Thymus (tissue), 11 donors: Measurements from ENCODE around the gene UNC5A. TPM values are rescaled to one million over a fixed set of nuclear protein-coding genes. Genes with fewer than 3 reads are reported as not detected.

Experiments used
- DNase-seq, 9 donors: peaks; one replicate each; pipeline ENCODE4 v3.0.0-alpha.2; 2013; ENCODE audit warnings: low spot score in 9 of 9, low read depth in 6 of 9, missing footprints in 1 of 9
- H3K27ac ChIP-seq, 2 donors: one replicate each; pipeline ENCODE4 v1.5.1; 2013; ENCODE audit warnings: control low read depth in 1 of 2, low read depth in 1 of 2, low read length in 1 of 2, mild to moderate bottlenecking in 1 of 2, moderate library complexity in 1 of 2
- H3K27me3 ChIP-seq, 2 donors: one replicate each; pipeline ENCODE4 v1.5.1; 2013; ENCODE audit warnings: low read length in 1 of 2; ENCODE audit not compliant: control insufficient read depth in 2 of 2, insufficient read depth in 1 of 2
- H3K36me3 ChIP-seq, 2 donors: one replicate each; pipeline ENCODE4 v1.5.1; 2013; ENCODE audit warnings: low read length in 1 of 2, mild to moderate bottlenecking in 1 of 2, moderate library complexity in 1 of 2; ENCODE audit not compliant: control insufficient read depth in 2 of 2, insufficient read depth in 2 of 2
- H3K4me1 ChIP-seq, 2 donors: one replicate each; pipeline ENCODE4 v1.5.1; 2013; ENCODE audit warnings: low read length in 2 of 2; ENCODE audit not compliant: control insufficient read depth in 2 of 2, insufficient read depth in 2 of 2
- H3K4me3 ChIP-seq, 2 donors: one replicate each; pipeline ENCODE4 v1.5.1; 2013; ENCODE audit warnings: low read length in 2 of 2, control low read depth in 1 of 2, mild to moderate bottlenecking in 1 of 2
- H3K9me3 ChIP-seq, 2 donors: one replicate each; pipeline ENCODE4 v1.5.1; 2013; ENCODE audit warnings: low read length in 1 of 2, mild to moderate bottlenecking in 1 of 2; ENCODE audit not compliant: control insufficient read depth in 2 of 2, insufficient read depth in 1 of 2
- WGBS: extraction: QIAGEN DNeasy Blood & Tissue Kit; methylation state at CpG from one replicate; pipeline ENCODE4 v1.1.7; 2013; 5-methylcytosine and 5-hydroxymethylcytosine counted together
- polyA plus RNA-seq: library from polyadenylated mRNA; stranded (reverse); fragments of 200-250 nt; gene quantifications from one replicate; pipeline ENCODE4 v1.2.3, GENCODE V29; 2013
- total RNA-seq: library from RNA; stranded (reverse); fragments of 120-200 nt; gene quantifications from one replicate; pipeline ENCODE4 v1.2.4, GENCODE V29; 2013
- donor health status: healthy.

The UNC5A gene
- total and polyA plus RNA-seq, 2 donors: 0.28 to 0.30 TPM

DNA sequence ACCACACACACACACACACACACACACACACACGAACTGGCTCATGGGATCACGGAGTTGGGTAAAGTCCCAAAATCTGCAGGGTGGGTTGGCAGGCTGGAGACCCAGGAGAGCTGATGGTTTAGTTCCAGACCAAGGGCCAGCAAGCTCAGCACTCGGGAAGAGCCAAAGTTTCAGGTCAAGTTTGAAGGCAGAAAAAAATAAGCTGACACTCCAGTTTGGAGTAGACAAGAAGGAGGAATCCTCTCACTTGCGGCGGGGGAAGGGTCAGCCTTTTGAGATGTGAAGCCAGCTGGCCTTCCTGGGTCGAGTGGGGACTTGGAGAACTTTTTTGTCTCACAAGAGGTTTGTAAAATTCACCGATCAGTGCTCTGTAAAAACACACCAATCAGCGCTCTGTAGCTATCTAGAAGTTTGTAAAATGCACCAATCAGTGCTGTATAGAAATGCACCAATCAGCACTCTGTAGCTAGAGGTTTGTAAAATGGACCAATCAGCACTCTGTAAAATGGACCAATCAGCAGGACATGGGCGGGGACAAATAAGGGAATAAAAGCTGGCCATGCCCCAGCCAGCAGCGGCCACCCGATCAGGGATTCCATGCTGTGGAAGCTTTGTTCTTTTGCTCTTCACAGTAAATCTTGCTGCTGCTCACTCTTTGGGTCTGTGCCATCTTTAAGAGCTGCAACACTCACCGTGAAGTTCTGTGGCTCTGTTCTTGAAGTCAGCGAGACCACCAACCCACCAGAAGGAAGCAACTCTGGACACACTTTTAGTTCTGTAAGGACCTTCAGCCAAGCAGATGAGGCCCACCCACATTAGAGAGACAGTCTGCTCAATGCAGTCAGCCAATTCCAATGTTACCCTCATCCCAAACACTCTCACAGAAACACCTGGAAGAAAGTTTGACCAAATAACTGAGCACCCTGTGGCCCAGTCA is 37.8 kb upstream of the UNC5A start:
- Histone ChIP-seq H3K4me1 (no peaks in the 10 kb centered on the region), H3K27me3 (peaks cover 0 to 16% of the 10 kb centered on the region in 2 donors), H3K27ac (no peak overlapping the region), H3K36me3 (no peaks in the 10 kb centered on the region), H3K9me3 (no peaks in the 10 kb centered on the region), H3K4me3 (no peak overlapping the region)
- 89% methylated on average over 13 of the region's 13 CpGs for WGBS
- no peak for DNase-seq

DNA sequence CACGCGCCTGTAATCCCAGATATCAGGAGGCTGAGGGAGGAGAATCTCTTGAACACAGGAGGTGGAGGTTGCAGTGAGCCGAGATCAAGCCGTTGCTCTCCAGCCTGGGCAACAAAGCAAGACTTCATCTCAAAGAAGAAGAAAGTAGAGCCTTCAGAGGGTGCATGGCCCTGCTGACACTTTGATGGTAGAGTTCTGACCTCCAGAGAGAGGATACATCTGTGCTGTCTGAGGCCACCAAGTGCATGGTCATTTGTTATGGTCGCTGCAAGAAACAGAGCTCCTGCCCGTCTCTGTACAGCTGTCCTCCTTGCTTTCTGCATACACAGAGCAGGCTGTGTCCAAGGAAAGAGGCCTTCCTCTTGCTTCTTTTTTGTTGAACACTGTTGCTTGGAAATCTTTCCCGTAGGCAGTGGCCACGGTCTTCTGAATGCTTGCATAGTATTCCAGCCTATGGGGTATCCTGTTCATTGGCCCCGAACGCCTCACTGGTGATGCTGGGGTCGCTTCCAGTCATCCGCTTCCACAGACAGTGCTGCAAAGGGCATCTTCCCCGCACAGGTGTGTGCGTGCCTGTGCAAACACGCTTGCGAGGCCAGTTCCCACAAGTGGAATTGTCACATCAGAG is 36.8 kb upstream of the UNC5A start:
- H3K9me3 ChIP-seq: no peaks in the 10 kb centered on the region
- H3K36me3 ChIP-seq: no peaks in the 10 kb centered on the region
- no peak overlapping the region for H3K27ac ChIP-seq
- no peak for DNase-seq
- H3K4me1 ChIP-seq: no peaks in the 10 kb centered on the region
- H3K27me3 ChIP-seq: peaks cover 0 to 18% of the 10 kb centered on the region in 2 donors
- no peak overlapping the region for H3K4me3 ChIP-seq
- WGBS: 90% methylated on average over 16 of the region's 16 CpGs

DNA sequence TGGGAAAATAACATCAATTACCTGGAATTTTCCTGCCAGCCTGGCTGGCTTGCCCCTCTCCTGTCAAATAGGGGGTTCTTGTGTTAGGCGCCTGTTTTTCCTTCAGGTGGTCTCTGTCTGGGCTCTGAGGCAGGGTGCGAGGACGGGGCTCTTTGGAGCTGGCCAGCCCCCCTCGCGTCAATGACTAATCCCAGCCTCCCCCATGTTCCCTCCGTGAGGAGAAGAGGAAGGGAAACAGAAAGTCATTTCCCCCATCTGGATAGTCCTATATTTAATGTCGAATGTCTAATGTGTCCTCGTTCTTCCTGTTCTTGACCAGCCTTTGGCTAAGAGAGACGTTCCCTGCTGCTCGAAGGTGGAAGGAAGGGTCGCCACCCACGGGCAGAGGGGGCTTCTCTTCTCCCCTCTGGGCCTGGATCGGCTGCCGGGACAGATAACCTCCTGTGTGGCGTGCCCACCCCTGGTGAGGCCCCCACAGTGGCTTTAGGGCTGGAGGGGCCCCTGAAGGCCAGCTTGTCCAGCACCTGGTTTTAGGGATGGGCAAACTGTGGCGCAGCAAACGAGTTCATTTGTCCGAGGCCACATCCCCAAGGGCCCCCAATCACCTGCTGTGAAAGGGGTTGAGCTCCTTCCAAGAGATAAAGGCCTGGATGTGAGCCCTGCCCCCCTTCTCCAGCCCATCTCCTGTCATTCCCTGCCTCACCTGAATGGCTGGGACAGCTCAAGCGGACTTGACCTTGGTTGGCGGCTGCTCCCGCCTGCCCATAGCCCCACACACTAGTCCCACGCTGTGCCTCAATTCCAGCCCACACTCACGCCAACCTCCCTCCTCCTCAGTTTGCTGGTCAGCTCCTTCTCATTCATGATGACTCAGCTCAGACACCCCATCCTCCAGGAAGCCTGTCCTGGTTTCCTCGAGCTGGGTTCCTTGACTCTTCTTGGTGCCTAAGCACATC is 35.9 kb upstream of the UNC5A start:
- peaks cover 0 to 18% of the 10 kb centered on the region in 2 donors for H3K27me3 ChIP-seq
- no peak for DNase-seq
- no peak overlapping the region for H3K27ac ChIP-seq
- H3K36me3 ChIP-seq: no peaks in the 10 kb centered on the region
- peaks cover 0 to 2% of the 10 kb centered on the region in 2 donors for H3K9me3 ChIP-seq
- no peaks in the 10 kb centered on the region for H3K4me1 ChIP-seq
- 32% methylated on average over 24 of the region's 24 CpGs for WGBS
- no peak overlapping the region for H3K4me3 ChIP-seq

DNA sequence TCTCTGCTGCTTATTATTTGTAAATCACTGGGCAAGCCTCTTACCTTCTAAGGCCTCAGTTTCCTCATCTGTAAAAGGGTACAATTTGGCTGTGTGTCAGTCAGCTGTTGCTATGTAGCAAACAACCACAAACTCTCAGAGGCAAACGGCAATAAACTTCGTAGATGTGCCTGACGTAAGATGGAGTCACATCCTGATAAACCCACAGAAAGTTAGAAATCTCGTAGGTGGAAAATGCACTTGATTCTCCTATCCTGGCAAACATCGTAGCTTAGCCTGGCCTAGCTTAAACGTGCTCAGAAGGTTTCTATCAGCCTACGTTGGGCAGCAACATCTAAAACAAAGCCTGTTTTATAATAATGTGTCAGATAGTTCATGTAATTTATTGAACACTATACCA is 35.0 kb upstream of the UNC5A start:
- Histone ChIP-seq H3K27ac (no peak overlapping the region), H3K36me3 (no peaks in the 10 kb centered on the region)

DNA sequence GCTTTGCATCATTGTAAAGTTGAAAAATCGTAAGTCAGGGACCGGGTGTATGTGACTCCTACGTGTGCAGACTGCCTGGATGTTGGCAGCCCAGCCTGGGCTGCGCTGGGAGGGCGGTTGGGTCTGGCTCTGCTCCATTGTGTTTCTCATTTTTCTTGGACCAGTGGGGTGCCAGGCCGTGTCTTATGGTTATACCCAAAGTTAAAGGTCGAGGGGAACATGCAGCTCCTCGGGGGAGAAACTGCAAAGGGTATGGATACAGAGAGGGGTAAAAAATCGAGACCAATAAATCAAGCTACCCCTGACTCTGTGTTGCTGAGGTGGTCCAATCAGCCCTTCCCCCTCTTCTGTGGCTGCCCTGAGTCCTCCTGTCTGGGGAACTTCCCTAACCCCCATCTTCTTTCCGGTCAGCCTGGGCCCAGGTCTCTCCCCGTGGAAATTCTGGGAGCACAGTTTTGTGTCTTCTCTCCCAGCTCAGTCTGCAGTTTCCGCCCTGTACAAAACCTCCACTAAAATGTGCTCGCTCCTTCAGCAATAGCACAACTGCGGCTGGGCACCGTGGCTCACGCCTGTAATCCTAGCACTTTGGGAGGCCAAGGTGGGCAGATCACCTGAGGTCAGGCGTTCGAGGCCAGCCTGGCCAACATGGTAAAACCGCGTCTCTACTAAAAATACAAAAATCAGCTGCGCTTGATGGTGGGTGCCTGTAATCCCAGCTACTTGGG is 34.1 kb upstream of the UNC5A start:
- Histone ChIP-seq H3K4me1 (no peaks in the 10 kb centered on the region), H3K27ac (no peak overlapping the region), H3K36me3 (no peaks in the 10 kb centered on the region), H3K9me3 (peaks cover 0 to 4% of the 10 kb centered on the region in 2 donors), H3K4me3 (no peak overlapping the region), H3K27me3 (peaks cover 0 to 18% of the 10 kb centered on the region in 2 donors)
- no peak for DNase-seq
- WGBS: 79% methylated on average over 21 of the region's 21 CpGs

More for the DNA sequence above, 35.0 kb upstream of the UNC5A start:
- 75% methylated on average over 7 of the region's 7 CpGs for WGBS
- H3K9me3 ChIP-seq: peaks cover 0 to 4% of the 10 kb centered on the region in 2 donors
- H3K4me1 ChIP-seq: no peaks in the 10 kb centered on the region
- DNase-seq: no peak
- peaks cover 0 to 18% of the 10 kb centered on the region in 2 donors for H3K27me3 ChIP-seq
- H3K4me3 ChIP-seq: no peak overlapping the region

DNA sequence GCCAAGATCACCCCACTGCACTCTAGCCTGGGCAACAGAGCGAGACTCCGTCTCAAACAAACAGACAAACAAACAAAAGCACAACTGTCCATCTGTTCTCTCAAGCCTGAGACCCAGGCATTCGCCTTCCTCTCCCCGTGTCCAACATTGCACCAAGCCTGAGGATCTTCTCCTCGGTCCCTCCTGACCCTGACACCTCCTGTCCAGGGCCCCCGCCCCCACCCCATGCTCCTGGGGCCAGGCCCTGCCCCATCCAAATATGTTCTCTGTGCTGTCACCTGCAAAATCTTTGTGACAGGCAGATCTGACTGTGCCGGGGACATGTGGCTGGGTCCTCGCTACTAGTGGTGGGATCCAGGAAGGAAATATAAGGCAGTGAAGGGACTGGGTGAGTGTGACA is 33.4 kb upstream of the UNC5A start:
- Histone ChIP-seq H3K4me1 (no peaks in the 10 kb centered on the region), H3K27ac (no peak overlapping the region), H3K4me3 (no peak overlapping the region), H3K36me3 (no peaks in the 10 kb centered on the region), H3K9me3 (peaks cover 0 to 4% of the 10 kb centered on the region in 2 donors), H3K27me3 (peaks cover 0 to 21% of the 10 kb centered on the region in 2 donors)
- 87% methylated on average over 8 of the region's 8 CpGs for WGBS
- no peak for DNase-seq

DNA sequence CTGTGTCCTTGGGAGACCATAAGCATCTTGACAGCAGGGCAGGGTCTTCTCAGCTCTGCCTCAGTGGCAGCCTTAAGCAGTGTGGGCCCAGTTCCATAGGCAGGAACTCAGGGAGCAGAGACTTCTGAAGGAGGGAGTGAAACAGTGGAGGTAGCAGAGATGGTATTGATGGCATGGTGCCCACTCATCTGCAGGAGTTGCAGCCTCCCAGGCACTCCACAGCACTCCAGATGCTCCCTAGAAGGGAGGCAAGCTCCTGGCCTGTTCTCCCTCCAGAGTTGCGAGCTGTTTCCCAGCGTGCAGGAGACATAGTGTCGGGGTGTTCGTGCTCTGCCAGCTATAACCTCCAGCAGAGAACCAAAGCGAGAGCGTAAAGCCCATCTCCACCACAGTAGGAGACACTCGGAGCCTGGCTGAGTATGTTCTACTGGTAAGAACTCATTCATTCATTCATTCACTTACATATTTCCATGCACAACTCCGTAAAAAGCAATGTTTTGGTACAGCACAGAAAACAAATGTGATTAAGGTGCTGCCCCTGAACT is 31.4 kb upstream of the UNC5A start:
- H3K27me3 ChIP-seq: peaks cover 0 to 19% of the 10 kb centered on the region in 2 donors
- H3K36me3 ChIP-seq: no peaks in the 10 kb centered on the region
- no peaks in the 10 kb centered on the region for H3K4me1 ChIP-seq
- no peak overlapping the region for H3K27ac ChIP-seq
- DNase-seq: no peak
- 94% methylated on average over 8 of the region's 8 CpGs for WGBS
- peaks cover 0 to 4% of the 10 kb centered on the region in 2 donors for H3K9me3 ChIP-seq
- H3K4me3 ChIP-seq: no peak overlapping the region

DNA sequence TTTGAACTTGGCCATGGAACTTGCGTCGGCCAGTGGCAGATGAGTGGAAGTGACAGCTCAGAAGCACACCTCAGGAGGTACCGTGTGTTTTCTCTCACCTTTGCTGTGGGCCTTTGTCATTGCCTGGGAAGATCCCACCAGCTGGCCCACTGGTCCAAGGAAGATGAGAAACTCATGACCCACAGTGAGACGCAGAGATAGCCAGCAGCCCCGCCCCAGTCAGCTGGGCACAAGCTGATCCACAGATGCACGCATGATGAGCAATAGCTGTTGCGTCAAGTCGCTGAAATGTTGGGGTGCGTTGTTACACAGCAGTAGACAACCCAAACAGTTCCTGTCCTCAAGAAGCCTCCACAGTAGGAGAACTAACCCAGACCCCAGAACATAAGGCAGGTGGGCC is 30.8 kb upstream of the UNC5A start:
- Histone ChIP-seq H3K4me1 (no peaks in the 10 kb centered on the region), H3K9me3 (peaks cover 0 to 4% of the 10 kb centered on the region in 2 donors), H3K36me3 (no peaks in the 10 kb centered on the region), H3K27ac (no peak overlapping the region), H3K4me3 (no peak overlapping the region), H3K27me3 (peaks cover 0 to 17% of the 10 kb centered on the region in 2 donors)
- WGBS: 95% methylated on average over 9 of the region's 9 CpGs
- DNase-seq: no peak
